K562 (cell line): Measurements from ENCODE around the gene DCN. TPM values are rescaled to one million over a fixed set of nuclear protein-coding genes. Genes with fewer than 3 reads are reported as not detected.

ENCODE experiments used
- ATAC-seq: fragments of 200-7000 bp; cut with Tn5 transposase; 3 replicates; pipeline ENCODE4 v1.9.1; 2020; ENCODE audit warnings: moderate library complexity
- BruUV-seq: library from RNA; stranded (reverse); fragments of 400-500 nt; replicated peaks from 2 replicates; lab custom pipeline; 2021; lab: Mats Ljungman, UMichigan
- CTCF ChIA-PET: fragments of 300-600 bp; formaldehyde crosslinking; extraction: SDS; loops from one replicate; lab custom pipeline; 2021; ENCODE audit warnings: low intra/inter-chr PET ratio; lab: Yijun Ruan, JAX
- POLR2A ChIA-PET: fragments of 300-600, 350-650 bp; sonication (Branson Sonifier 250); formaldehyde crosslinking; extraction: SDS; loops from one replicate; lab custom pipeline; 2021; ENCODE audit warnings: antibody characterized with exemption, inconsistent platforms; lab: Yijun Ruan, JAX
- DNase-seq, 4 experiments: peaks; one replicate each; pipeline versions ENCODE4 v3.0.0 to v3.0.0-alpha.2; 2011 to 2018; ENCODE audit warnings: low spot score in 3 of 4, mixed read lengths in 3 of 4; ENCODE audit errors: extremely low read depth in 1 of 4
- FAIRE-seq: peaks from 2 replicates; lab custom pipeline; 2011; peaks lifted over from hg19 to GRCh38; lab: Jason Lieb, UNC
- H2AFZ ChIP-seq: 2 replicates; pipeline ENCODE4 v1.6.0; 2011; ENCODE audit warnings: low read depth, low read length, control low read depth, inconsistent platforms
- H3K27ac ChIP-seq: fragments of 200-600 bp; 3 replicates; pipeline ENCODE4 v1.8.0; 2011; ENCODE audit warnings: low read depth, mild to moderate bottlenecking, control low read depth, inconsistent platforms, low read length, moderate library complexity, mixed read lengths; ENCODE audit errors: extremely low read depth
- H3K27me3 ChIP-seq, 2 experiments: fragments of 300-600 bp in 1 of 2; 2 replicates in 1 of 2; 3 replicates in 1 of 2; pipeline versions ENCODE4 v1.6.0 to v1.8.0; 2011; ENCODE audit warnings: inconsistent platforms in 2 of 2, low read length in 2 of 2, mild to moderate bottlenecking in 1 of 2, mixed read lengths in 1 of 2, moderate library complexity in 1 of 2; ENCODE audit not compliant: control insufficient read depth in 2 of 2, insufficient read depth in 2 of 2
- H3K36me3 ChIP-seq: fragments of 300-600 bp; 3 replicates; pipeline ENCODE4 v1.8.0; 2011; ENCODE audit warnings: mild to moderate bottlenecking, low read length, inconsistent platforms; ENCODE audit not compliant: control insufficient read depth, insufficient read depth
- H3K4me1 ChIP-seq, 2 experiments: fragments of 200-600 bp in 1 of 2; replicated peaks in 1 of 2; 2 replicates in 1 of 2; 3 replicates in 1 of 2; pipeline versions ENCODE4 v1.5.1 to v1.8.0; 2011; ENCODE audit warnings: inconsistent platforms in 2 of 2, low read length in 2 of 2, mild to moderate bottlenecking in 1 of 2, mixed read lengths in 1 of 2, moderate library complexity in 1 of 2; ENCODE audit not compliant: control insufficient read depth in 2 of 2, insufficient read depth in 2 of 2
- H3K4me2 ChIP-seq: 2 replicates; pipeline ENCODE4 v1.6.1; 2011; ENCODE audit warnings: low read length, control low read depth, inconsistent platforms, mixed read lengths; ENCODE audit not compliant: insufficient read depth
- H3K4me3 ChIP-seq: fragments of 200-600 bp; sonication (generic), shearing (Covaris generic); 2 replicates; pipeline ENCODE4 v1.5.1; 2016; ENCODE audit warnings: control low read depth, inconsistent platforms
- H3K79me2 ChIP-seq: fragments of 200-600 bp; 3 replicates; pipeline ENCODE4 v1.8.0; 2011; ENCODE audit warnings: low read length, inconsistent platforms; ENCODE audit not compliant: control insufficient read depth, insufficient read depth
- H3K9ac ChIP-seq, 2 experiments: 2 replicates each; pipeline versions ENCODE4 v1.6.0 to v1.6.1; 2011; ENCODE audit warnings: low read depth in 2 of 2, low read length in 2 of 2, control low read depth in 1 of 2, inconsistent platforms in 1 of 2, mild to moderate bottlenecking in 1 of 2, mixed read lengths in 1 of 2; ENCODE audit not compliant: insufficient read depth in 1 of 2
- H3K9me1 ChIP-seq: one replicate; pipeline ENCODE4 v1.6.0; 2011; ENCODE audit warnings: inconsistent platforms, mild to moderate bottlenecking, low read length, moderate library complexity; ENCODE audit not compliant: control insufficient read depth, insufficient read depth
- H3K9me3 ChIP-seq: replicated peaks from 2 replicates; pipeline ENCODE4 v1.5.1; 2011; ENCODE audit warnings: low read depth, low read length, inconsistent platforms; ENCODE audit not compliant: control insufficient read depth, insufficient read depth
- H4K20me1 ChIP-seq: replicated peaks from 2 replicates; pipeline ENCODE4 v1.6.1; 2011; ENCODE audit warnings: low read length, inconsistent platforms, mixed read lengths; ENCODE audit not compliant: control insufficient read depth, insufficient read depth
- ELF4 ChIP-seq: fragments of 450-650 bp; formaldehyde crosslinking; IDR thresholded peaks from 2 replicates; pipeline ENCODE4 v1.4.0; 2022; ENCODE audit warnings: missing genetic modification characterization
- FOXK2 ChIP-seq, 2 experiments: fragments of 450-650 bp; IDR thresholded peaks in 1 of 2; conservative IDR thresholded peaks in 1 of 2; 2 replicates each; pipeline ENCODE4 v1.6.1; 2016; ENCODE audit warnings: low read depth in 2 of 2, mild to moderate bottlenecking in 1 of 2
- KDM5B ChIP-seq: fragments of 200-600 bp; sonication (generic); IDR thresholded peaks from 2 replicates; pipeline ENCODE4 v1.6.1; 2012; ENCODE audit warnings: low read depth, mild to moderate bottlenecking, moderate library complexity, low read length, control low read depth, inconsistent platforms; ENCODE audit not compliant: insufficient replicate concordance
- MAFK ChIP-seq: IDR thresholded peaks from 2 replicates; pipeline ENCODE4 v1.6.1; 2011; ENCODE audit warnings: low read length, improper control_type of control experiment
- MCM5 ChIP-seq: fragments of 450-650 bp; IDR thresholded peaks from 2 replicates; pipeline ENCODE4 v1.6.1; 2016; ENCODE audit warnings: low read depth
- POLR2B ChIP-seq: fragments of 450-650 bp; IDR thresholded peaks from 2 replicates; pipeline ENCODE4 v1.6.1; 2018; ENCODE audit warnings: low read depth; ENCODE audit not compliant: partially characterized antibody
- ZNF124 ChIP-seq: sonication (generic); formaldehyde crosslinking; IDR thresholded peaks from 2 replicates; pipeline ENCODE4 v1.8.1; 2022; ENCODE audit warnings: missing genetic modification reagents
- WGBS: fragments of 100-300 bp; shearing (Covaris generic); methylation state at CpG from one replicate; pipeline ENCODE4 v1.1.6; 2016; ENCODE audit warnings: low coverage, mixed read lengths; ENCODE audit not compliant: insufficient coverage; ENCODE audit errors: missing lambda C conversion rate; 5-methylcytosine and 5-hydroxymethylcytosine counted together
- in situ Hi-C: fragments of 300-500 bp; cut with MboI; formaldehyde crosslinking; loops from 4 replicates; pipeline ENCODE4 v1.15.0; 2018; ENCODE audit warnings: inconsistent platforms, mixed read lengths
- intact Hi-C: fragments of 100-400 bp; cut with micrococcal nuclease; formaldehyde crosslinking; loops from 2 replicates; pipeline ENCODE4 v1.14.2; 2022
- polyA plus RNA-seq, 8 experiments: library from polyadenylated mRNA; depleted of rRNA in 4 of 8; stranded (reverse) in 5 of 8; unstranded in 3 of 8; fragments of >200 nt; fragmentation: Nextera tagmentation in 2 of 8; fragmentation: Illumina TruSeq in 1 of 8; extraction: Ambion mirVana in 2 of 8; extraction: Trizol in 1 of 8; gene quantifications; 2 replicates each; pipeline versions ENCODE4 v1.2.1 to v1.2.3, GENCODE V29; 2011 to 2014; ENCODE audit warnings: inconsistent platforms in 1 of 8, missing spikeins in 1 of 8
- total RNA-seq, 7 experiments: library from RNA; depleted of rRNA in 6 of 7; stranded (reverse); fragments of >200 nt in 6 of 7; fragmentation: Illumina TruSeq in 2 of 7; extraction: Trizol in 2 of 7; gene quantifications; 2 replicates each; pipeline versions ENCODE4 v1.2.1 to v1.2.3, GENCODE V29; 2011 to 2021; ENCODE audit warnings: low replicate concordance in 1 of 7
- TF ChIP-seq, protein P1 (sequence below): fragments of 200-400 bp; formaldehyde crosslinking; IDR thresholded peaks from 2 replicates; pipeline ENCODE4 v1.6.1; 2017; ENCODE audit warnings: mild to moderate bottlenecking, low read depth, low read length, moderate library complexity
- TF ChIP-seq, protein P2 (sequence below): fragments of 450-650 bp; IDR thresholded peaks from 2 replicates; pipeline ENCODE4 v1.6.1; 2017; ENCODE audit warnings: antibody characterized with exemption
- TF ChIP-seq, protein P3 (sequence below): fragments of 250-450 bp; sonication (Bioruptor Pico); IDR thresholded peaks from 2 replicates; pipeline ENCODE4 v1.8.0; 2022; ENCODE audit warnings: moderate library complexity, mild to moderate bottlenecking, inconsistent platforms

Gene DCN
- total and polyA plus RNA-seq, 9 of the 15 experiments (the other 6 are each of a cell fraction or from before 2014, with no cell fraction given) = 0.08 to 2.4 (median 0.31) TPM; not detected in 1

DNA sequence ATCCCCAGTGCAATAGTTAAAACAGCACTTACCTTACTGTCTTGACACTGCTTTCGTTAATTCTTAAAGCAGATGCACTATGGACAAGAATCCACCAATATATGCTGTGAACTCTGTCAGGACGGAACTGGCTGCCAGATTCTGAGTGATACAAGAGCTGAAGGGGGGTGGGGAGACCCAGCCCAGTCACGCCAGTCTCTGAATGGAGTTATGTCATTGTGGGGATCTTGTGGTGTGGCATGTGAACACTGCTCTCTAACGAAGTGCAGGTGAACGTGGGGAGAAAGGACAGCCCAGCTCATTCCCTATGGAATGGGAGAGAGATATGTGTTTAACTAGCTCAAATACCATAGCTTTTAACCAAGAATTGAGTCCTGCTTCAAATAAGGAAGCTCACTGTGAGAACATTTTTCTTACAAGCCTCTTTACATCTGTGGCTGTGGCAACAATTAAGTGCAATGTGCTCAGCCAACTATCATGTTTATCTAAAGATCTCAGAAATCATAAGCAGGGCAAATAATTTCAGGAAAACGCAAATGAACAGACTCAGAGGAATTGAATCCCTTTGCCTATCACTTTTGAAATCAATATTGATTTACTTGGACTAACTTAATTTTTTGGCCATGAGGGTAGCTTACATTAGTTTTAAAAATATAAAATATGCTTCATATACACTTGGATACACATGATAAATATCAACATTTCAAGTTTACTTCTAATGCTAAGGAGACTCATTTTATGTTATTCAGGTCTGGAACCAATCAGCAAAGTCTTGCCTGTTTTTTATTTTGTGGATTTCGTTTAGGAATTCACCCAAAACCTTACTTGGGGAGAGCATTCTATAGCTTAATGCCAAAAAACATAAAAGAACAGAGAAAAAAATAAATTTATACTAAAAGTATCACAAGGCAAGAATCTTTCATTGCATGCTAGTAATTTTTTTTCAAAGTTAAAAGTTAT is 71.0 kb downstream of the DCN start, which contains the start of gene LUM (continued):
- TF ChIP-seq, protein P1, sequence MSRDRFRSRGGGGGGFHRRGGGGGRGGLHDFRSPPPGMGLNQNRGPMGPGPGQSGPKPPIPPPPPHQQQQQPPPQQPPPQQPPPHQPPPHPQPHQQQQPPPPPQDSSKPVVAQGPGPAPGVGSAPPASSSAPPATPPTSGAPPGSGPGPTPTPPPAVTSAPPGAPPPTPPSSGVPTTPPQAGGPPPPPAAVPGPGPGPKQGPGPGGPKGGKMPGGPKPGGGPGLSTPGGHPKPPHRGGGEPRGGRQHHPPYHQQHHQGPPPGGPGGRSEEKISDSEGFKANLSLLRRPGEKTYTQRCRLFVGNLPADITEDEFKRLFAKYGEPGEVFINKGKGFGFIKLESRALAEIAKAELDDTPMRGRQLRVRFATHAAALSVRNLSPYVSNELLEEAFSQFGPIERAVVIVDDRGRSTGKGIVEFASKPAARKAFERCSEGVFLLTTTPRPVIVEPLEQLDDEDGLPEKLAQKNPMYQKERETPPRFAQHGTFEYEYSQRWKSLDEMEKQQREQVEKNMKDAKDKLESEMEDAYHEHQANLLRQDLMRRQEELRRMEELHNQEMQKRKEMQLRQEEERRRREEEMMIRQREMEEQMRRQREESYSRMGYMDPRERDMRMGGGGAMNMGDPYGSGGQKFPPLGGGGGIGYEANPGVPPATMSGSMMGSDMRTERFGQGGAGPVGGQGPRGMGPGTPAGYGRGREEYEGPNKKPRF = no peak

DNA sequence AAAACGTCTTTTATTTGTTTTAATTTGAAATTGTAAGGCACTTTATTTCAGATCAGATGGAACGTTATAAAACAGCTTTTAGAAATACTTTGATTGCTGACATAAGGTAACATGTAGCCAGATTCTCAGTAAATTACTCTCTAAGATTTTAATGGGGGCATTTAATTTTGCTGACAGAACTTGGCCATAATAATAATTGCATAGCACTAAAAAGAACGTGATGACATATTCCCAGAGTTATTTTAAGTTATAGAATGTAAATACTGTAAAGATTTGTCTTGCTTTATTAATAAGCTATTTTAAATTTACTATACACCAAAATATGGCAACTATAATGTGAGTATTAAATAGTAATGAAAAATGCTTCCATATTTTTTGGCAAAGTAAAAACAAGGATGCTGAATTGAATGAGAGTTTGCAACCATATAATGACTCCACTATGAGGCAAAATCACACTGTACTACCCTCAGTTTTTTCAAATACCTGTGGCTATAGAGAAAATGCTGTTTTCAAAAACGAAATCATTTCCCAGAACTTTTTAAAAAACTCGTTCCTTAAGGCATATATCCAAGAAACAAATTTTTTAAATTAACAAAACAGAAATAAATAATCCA is 72.2 kb downstream of the DCN start:
- 0% methylated on average over 5 of the region's 5 CpGs for WGBS
- Histone ChIP-seq H3K36me3 (no peaks in the 10 kb centered on the region), H3K9me3 (no peaks in the 10 kb centered on the region), H3K4me3 (no peak overlapping the region), H3K79me2 (no peaks in the 10 kb centered on the region), H3K9me1 (no peaks in the 10 kb centered on the region), H3K4me2 (no peak overlapping the region), H3K27me3 (no peaks in the 10 kb centered on the region), H3K4me1 (no peaks in the 10 kb centered on the region), H3K9ac (no peak overlapping the region), H3K27ac (no peak overlapping the region), H2AFZ (no peak overlapping the region), H4K20me1 (no peaks in the 10 kb centered on the region)
- no TSS peak for BruUV-seq
- POLR2A ChIA-PET = no interaction called here
- FAIRE-seq = no peak
- in situ Hi-C loops (no loop called here), intact Hi-C loops (no loop called here)
- CTCF ChIA-PET = no interaction called here
- no peak for DNase-seq
- ATAC-seq = no peak
- no peak for TF ChIP-seq KDM5B
- no peak for TF ChIP-seq POLR2B
- TF ChIP-seq ZNF124 (CRISPR knock-in tag) = no peak
- TF ChIP-seq, protein P2, sequence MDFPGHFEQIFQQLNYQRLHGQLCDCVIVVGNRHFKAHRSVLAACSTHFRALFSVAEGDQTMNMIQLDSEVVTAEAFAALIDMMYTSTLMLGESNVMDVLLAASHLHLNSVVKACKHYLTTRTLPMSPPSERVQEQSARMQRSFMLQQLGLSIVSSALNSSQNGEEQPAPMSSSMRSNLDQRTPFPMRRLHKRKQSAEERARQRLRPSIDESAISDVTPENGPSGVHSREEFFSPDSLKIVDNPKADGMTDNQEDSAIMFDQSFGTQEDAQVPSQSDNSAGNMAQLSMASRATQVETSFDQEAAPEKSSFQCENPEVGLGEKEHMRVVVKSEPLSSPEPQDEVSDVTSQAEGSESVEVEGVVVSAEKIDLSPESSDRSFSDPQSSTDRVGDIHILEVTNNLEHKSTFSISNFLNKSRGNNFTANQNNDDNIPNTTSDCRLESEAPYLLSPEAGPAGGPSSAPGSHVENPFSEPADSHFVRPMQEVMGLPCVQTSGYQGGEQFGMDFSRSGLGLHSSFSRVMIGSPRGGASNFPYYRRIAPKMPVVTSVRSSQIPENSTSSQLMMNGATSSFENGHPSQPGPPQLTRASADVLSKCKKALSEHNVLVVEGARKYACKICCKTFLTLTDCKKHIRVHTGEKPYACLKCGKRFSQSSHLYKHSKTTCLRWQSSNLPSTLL = no peak
- TF ChIP-seq, protein P3, sequence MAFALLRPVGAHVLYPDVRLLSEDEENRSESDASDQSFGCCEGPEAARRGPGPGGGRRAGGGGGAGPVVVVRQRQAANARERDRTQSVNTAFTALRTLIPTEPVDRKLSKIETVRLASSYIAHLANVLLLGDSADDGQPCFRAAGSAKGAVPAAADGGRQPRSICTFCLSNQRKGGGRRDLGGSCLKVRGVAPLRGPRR (CRISPR knock-in tag) = no peak
- TF ChIP-seq MAFK = no peak
- no peak for TF ChIP-seq FOXK2 (conservative IDR thresholded peaks at IDR 0.05 in 1 of 2, IDR thresholded peaks at IDR 0.05 in 1 of 2; ENCODE audit: low read depth in 2 of 2)
- TF ChIP-seq ELF4 (CRISPR knock-in tag) = no peak
- no peak for TF ChIP-seq MCM5
